SH-SY5Y (cell line): ENCODE results near the gene LACTB.

Experiments
- GATA2 ChIP-seq: IDR thresholded peaks from 2 replicates; pipeline ENCODE4 v1.6.1; 2011; ENCODE audit warnings: mild to moderate bottlenecking, low read depth, low read length
- GATA3 ChIP-seq: IDR thresholded peaks from 2 replicates; pipeline ENCODE4 v1.6.1; 2011; ENCODE audit warnings: low read depth, mild to moderate bottlenecking, low read length, moderate library complexity

DNA sequence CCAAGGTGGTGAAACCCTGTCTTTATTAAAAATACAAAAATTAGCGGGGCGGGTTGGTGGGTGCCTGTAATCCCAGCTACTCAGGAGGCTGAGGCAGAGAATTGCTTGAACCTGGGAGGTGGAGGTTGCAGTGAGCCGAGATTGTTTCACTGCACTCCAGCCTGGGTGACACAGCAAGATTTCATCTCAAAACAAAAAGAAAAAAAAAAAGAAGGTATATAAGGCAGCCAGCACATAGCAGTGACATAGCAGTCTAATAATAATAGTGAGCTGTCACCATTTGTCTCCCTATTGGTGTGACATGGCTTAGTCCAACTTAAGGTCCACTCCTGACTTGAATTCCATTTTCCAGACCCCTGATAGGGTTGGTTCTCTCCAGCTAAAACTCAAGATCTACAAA lies 8.8 kb upstream of the LACTB start:
- no peak for TF ChIP-seq GATA3
- no peak for TF ChIP-seq GATA2
